ENCODE results near the gene SPAG9.

Gene SPAG9

DNA sequence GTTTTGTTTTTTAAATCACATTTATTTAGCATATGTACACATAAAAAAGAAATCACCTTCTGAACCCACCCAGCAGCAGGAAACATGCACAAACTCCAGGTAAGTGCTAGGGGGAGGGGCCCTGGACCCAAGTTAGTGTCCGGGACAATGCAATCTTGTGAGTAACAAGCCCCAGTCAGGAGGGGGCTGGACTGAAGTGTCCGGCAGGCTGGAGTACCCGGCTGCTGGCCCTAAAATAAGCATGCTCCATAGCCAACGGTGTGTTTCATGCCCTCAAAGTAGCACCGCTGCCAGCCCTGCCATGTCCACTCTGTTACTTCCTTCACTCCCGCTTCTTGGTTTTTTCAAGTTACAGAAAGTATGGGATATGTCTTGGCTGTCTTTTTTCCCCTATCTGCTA is 102.1 kb downstream of the SPAG9 start:
- H3K4me1 ChIP-seq = no peaks in the 10 kb centered on the region

DNA sequence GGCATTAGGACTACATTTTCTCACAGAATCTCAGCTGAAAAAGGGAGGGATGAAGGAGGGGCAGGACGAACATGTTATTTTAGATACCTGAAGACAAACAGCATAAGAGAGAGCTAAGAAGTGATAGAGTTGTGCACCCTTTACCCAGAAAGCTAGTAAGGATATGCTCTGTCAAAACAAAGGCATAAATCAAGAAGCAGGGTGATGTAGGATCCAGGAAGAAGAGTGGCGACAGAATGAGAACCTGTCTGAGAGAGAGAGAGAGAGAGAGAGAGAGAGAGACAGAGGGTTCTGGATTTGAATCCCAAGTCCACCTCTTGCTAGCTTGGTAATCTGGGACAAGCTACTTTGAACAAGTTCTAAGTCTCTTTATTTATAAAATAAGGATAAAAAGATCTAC is 103.4 kb downstream of the SPAG9 start:
- Histone ChIP-seq H3K9me3 (no peaks in the 10 kb centered on the region), H3K27me3 (no peaks in the 10 kb centered on the region), H3K4me1 (no peaks in the 10 kb centered on the region), H3K36me3 (peaks cover 71% of the 10 kb centered on the region), H3K4me3 (no peak overlapping the region), H3K9ac (no peak overlapping the region), H3K4me2 (no peak overlapping the region), H4K20me1 (no peaks in the 10 kb centered on the region), H3K27ac (no peak overlapping the region)
- TF ChIP-seq Cebpa-rat (IDR thresholded peaks at IDR 0.05) = no peak

More for the DNA sequence above, 102.1 kb downstream of the SPAG9 start:
- Histone ChIP-seq H3K36me3 (peaks cover 60% of the 10 kb centered on the region), H3K4me2 (no peak overlapping the region), H3K9ac (no peak overlapping the region), H3K4me3 (no peak overlapping the region), H4K20me1 (no peaks in the 10 kb centered on the region), H3K9me3 (no peaks in the 10 kb centered on the region), H3K27ac (no peak overlapping the region), H3K27me3 (no peaks in the 10 kb centered on the region)
- TF ChIP-seq Cebpa-rat (IDR thresholded peaks at IDR 0.05) = no peak

DNA sequence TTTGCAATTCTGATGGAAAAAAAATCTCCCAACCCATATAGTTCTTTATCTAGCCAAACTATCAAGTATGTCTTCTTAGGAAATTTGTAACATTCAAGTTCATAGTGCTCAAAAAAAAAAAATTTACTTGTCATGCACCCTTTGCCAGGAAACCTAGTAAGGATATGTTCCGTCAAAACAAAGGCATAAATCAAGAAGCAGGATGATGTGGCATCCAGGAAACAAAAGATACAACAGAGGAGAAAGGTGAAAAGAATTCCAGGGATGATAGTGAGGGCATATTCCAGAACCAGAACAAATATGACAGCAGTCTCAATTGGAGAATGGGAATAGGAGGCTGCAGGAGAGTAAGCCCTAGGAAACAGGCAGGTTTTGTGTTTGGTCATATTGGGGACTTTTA is 104.6 kb downstream of the SPAG9 start:
- H3K4me1 ChIP-seq = no peaks in the 10 kb centered on the region
- H3K4me3 ChIP-seq = no peak overlapping the region
- no peaks in the 10 kb centered on the region for H3K9me3 ChIP-seq
- H4K20me1 ChIP-seq = no peaks in the 10 kb centered on the region
- peaks cover 76% of the 10 kb centered on the region for H3K36me3 ChIP-seq
- H3K27ac ChIP-seq = no peak overlapping the region
- no peak for TF ChIP-seq Cebpa-rat (IDR thresholded peaks at IDR 0.05)
- no peak overlapping the region for H3K4me2 ChIP-seq
- no peak overlapping the region for H3K9ac ChIP-seq
- H3K27me3 ChIP-seq = no peaks in the 10 kb centered on the region

DNA sequence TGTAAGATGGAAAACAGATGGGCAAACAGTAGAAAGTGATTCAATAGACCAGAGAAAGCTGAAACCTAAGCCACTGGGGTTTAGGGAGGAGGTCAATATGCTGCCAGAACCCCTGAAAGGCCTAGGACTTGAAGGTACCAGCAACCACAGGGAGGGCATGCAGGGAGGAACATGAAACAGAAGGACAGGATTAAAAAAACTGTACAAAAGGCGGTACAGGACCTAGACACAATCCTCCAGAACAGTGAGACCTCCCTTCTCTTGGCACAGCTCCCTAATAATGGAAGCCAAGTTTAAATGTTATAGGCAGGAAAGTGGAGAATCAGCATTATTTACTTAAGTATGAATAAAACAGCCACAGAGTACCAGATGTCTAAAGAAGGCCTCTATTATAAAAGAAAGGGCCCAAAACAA is 105.5 kb downstream of the SPAG9 start:
- no peak overlapping the region for H3K9ac ChIP-seq
- TF ChIP-seq Cebpa-rat (IDR thresholded peaks at IDR 0.05) = no peak
- no peaks in the 10 kb centered on the region for H3K27me3 ChIP-seq
- H3K4me3 ChIP-seq = no peak overlapping the region
- no peaks in the 10 kb centered on the region for H4K20me1 ChIP-seq
- no peak overlapping the region for H3K4me2 ChIP-seq
- peaks cover 73% of the 10 kb centered on the region for H3K36me3 ChIP-seq
- no peak overlapping the region for H3K27ac ChIP-seq
- no peaks in the 10 kb centered on the region for H3K9me3 ChIP-seq
- no peaks in the 10 kb centered on the region for H3K4me1 ChIP-seq

DNA sequence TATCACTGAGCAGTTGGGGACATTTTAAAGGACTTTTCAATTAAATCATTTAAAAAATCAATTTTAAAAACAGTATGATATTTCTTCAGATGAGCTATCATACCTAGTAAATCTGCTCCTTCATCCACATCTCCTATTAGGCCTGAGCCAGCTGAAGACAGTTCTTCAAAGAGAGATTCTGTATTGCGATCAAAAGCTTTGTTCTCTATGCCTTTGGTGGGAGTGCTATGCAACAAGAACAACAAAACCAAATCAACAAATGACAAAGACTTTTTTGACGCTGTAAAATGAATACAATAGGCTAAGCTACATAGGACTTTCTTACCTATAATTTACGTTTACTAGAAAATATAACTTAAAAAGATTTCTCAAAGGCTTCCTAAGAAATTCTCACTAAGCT is 106.5 kb downstream of the SPAG9 start:
- Histone ChIP-seq H3K4me3 (no peak overlapping the region), H4K20me1 (no peaks in the 10 kb centered on the region), H3K4me1 (no peaks in the 10 kb centered on the region), H3K27ac (no peak overlapping the region), H3K4me2 (no peak overlapping the region), H3K36me3 (peaks cover 63% of the 10 kb centered on the region), H3K9me3 (no peaks in the 10 kb centered on the region), H3K9ac (no peak overlapping the region), H3K27me3 (no peaks in the 10 kb centered on the region)
- TF ChIP-seq Cebpa-rat (IDR thresholded peaks at IDR 0.05) = no peak

DNA sequence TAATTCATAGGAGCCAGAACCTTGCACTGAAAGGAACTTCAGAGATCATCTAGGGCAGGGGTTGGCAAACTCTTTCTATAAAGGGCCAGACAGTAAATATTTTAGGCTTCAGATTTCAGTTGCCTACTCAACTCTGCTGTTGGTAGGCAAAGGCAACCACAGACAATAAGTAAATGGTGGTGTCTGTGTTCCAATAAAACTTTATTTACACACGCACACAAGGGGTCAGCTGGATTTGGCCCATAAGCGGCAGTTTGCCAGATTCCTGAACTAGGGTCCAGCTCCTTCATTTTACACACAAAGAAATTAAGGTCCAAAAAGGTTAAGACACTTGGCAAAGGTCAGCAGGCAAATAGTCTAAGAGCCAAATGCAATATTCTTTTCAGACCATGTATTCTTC is 107.3 kb downstream of the SPAG9 start:
- Histone ChIP-seq H3K4me1 (no peaks in the 10 kb centered on the region), H4K20me1 (no peaks in the 10 kb centered on the region), H3K9ac (no peak overlapping the region), H3K27ac (no peak overlapping the region), H3K4me2 (no peak overlapping the region), H3K36me3 (peaks cover 55% of the 10 kb centered on the region), H3K27me3 (no peaks in the 10 kb centered on the region), H3K9me3 (no peaks in the 10 kb centered on the region), H3K4me3 (no peak overlapping the region)
- no peak for TF ChIP-seq Cebpa-rat (IDR thresholded peaks at IDR 0.05)

DNA sequence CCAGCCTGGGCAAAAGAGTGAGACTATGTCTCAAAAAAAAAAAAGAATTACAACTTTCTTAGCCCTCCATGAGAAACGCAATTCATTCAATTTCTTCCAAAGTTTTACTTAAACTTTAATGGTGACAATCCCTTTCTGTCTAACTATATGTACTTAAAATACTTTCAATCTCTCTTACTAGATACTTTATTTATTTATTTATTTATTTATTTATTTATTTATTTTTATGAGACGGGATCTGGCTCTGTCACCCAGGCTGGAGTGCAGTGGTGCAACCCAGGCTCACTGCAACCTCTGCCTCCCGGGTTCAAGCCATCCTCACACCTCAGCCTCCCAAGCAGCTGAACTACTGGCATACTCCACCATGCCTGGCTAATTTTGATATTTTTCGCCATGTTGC is 108.1 kb downstream of the SPAG9 start:
- H3K4me1 ChIP-seq = no peaks in the 10 kb centered on the region
- no peak overlapping the region for H3K27ac ChIP-seq
- H3K4me2 ChIP-seq = no peak overlapping the region
- no peak for TF ChIP-seq Cebpa-rat (IDR thresholded peaks at IDR 0.05)
- H3K27me3 ChIP-seq = no peaks in the 10 kb centered on the region
- H3K9ac ChIP-seq = no peak overlapping the region
- no peaks in the 10 kb centered on the region for H4K20me1 ChIP-seq
- peaks cover 49% of the 10 kb centered on the region for H3K36me3 ChIP-seq
- H3K4me3 ChIP-seq = no peak overlapping the region
- H3K9me3 ChIP-seq = no peaks in the 10 kb centered on the region

DNA sequence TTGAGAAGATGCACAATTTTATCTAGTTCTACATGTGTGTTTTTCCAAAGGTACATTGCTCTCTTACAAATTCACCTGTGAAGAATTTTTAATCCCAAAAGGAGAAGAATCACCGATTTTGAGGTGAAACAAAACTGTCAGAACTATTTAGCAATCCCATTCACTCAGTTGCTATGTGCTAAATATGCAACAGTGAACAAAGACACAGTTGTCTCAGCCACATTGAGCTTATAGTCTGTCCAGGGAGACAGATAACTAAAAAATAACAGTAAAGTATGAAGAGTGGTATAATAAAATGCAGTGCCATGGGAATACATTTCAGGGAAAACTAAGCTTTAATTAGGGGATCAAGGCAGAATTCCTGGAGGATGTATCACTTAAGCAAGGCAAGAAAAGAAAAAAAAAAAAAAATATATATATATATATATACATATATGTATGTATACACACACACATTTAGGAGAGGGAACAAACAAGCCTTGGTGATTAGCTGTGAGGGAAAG is 110.4 kb downstream of the SPAG9 start:
- no peaks in the 10 kb centered on the region for H3K27me3 ChIP-seq
- TF ChIP-seq Cebpa-rat (IDR thresholded peaks at IDR 0.05) = no peak
- H3K27ac ChIP-seq = no peak overlapping the region
- no peaks in the 10 kb centered on the region for H4K20me1 ChIP-seq
- H3K4me1 ChIP-seq = no peaks in the 10 kb centered on the region
- H3K4me3 ChIP-seq = no peak overlapping the region
- H3K4me2 ChIP-seq = no peak overlapping the region
- no peak overlapping the region for H3K9ac ChIP-seq
- H3K36me3 ChIP-seq = peaks cover 51% of the 10 kb centered on the region
- no peaks in the 10 kb centered on the region for H3K9me3 ChIP-seq

DNA sequence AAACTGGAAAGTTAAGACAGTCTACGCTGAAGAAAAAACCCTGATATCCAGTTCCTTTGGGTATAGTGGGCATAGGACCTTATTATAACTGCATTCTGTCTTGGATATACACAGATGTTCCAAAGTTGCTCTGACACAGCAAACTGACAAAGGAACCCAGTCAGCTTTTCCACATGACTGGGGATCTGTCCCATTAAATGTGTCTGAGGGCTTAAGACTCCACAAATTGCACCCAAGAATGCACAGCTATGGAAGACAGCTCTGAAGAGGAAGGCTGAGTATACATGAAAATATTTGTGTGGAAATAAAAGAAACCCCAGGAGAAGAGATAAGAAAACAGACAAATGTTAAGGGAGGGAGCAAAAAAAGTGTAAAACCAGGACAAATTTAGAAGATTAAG is 114.1 kb downstream of the SPAG9 start:
- no peak for TF ChIP-seq Cebpa-rat (IDR thresholded peaks at IDR 0.05)
- no peaks in the 10 kb centered on the region for H3K27me3 ChIP-seq
- no peaks in the 10 kb centered on the region for H3K9me3 ChIP-seq
- no peaks in the 10 kb centered on the region for H4K20me1 ChIP-seq
- H3K9ac ChIP-seq = no peak overlapping the region
- peaks cover 55% of the 10 kb centered on the region for H3K36me3 ChIP-seq
- no peak overlapping the region for H3K4me3 ChIP-seq
- H3K4me1 ChIP-seq = no peaks in the 10 kb centered on the region
- H3K4me2 ChIP-seq = no peak overlapping the region
- no peak overlapping the region for H3K27ac ChIP-seq

DNA sequence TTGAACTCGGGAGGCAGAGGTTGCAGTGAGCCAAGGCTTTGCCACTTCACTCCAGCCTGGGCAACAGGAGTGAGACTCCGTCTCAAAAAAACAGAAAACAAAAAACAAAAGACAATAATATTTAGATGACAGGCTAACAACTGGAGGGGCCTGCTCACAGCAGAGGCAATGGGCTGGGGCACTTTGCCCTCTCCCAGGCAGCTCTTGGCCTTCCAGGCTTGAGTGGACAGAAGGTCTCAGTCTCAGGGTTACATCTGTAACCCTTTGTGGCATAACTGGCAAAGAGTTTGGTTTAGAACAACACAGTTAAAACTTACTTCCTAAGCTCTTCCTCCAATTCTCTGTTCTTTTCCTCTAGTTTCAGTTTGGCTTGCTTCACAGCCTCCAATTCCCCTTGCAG is 114.9 kb downstream of the SPAG9 start:
- TF ChIP-seq Cebpa-rat (IDR thresholded peaks at IDR 0.05) = no peak
- Histone ChIP-seq H3K9ac (no peak overlapping the region), H3K4me1 (no peaks in the 10 kb centered on the region), H3K4me3 (no peak overlapping the region), H3K4me2 (no peak overlapping the region), H4K20me1 (no peaks in the 10 kb centered on the region), H3K36me3 (peaks cover 49% of the 10 kb centered on the region), H3K27ac (no peak overlapping the region), H3K27me3 (no peaks in the 10 kb centered on the region), H3K9me3 (no peaks in the 10 kb centered on the region)

DNA sequence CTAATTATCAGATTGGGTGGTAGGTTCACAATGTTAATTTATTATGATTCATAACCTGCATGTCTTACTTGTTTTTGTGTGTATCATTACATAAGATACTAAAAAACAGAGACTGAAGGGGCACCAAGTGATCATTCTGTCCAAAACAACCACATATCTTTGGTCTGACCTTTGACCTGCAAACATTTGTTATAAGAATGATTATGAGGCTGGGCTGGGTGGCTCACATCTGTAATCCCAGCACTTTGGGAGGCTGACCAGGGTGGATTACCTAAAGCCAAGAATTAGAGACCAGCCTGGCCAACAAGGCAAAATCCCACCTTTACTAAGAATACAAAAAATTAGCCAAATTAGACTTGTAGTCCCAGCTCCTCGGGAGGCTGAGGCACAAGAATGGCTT is 116.4 kb downstream of the SPAG9 start:
- H3K4me1 ChIP-seq = no peaks in the 10 kb centered on the region
- no peak overlapping the region for H3K4me2 ChIP-seq
- H3K4me3 ChIP-seq = no peak overlapping the region
- H3K9me3 ChIP-seq = no peaks in the 10 kb centered on the region
- H3K27ac ChIP-seq = no peak overlapping the region
- TF ChIP-seq Cebpa-rat (IDR thresholded peaks at IDR 0.05) = no peak
- H3K27me3 ChIP-seq = no peaks in the 10 kb centered on the region
- H4K20me1 ChIP-seq = no peaks in the 10 kb centered on the region
- H3K9ac ChIP-seq = no peak overlapping the region
- H3K36me3 ChIP-seq = peaks cover 59% of the 10 kb centered on the region
